NCI-H1436 (cell line): ENCODE measurements around the gene STATH.
"Not testable (repeated sequence)": the region's sequence is repeated elsewhere in the genome, so short reads cannot be mapped to it uniquely, and the experiment has no call there.

Experiments
- DNase-seq: peaks from one replicate; lab custom pipeline; 2025; lab: John Stamatoyannopoulos, UW

The STATH gene

GRCh38 chr4:69995526-69996016 lies at the start of gene STATH:
Gene STATH, plus strand, starts transcription at chr4:69995966. Its CDS starts 2,472 bp downstream, at chr4:69998438.
- DNase-seq: no peak

- no peak for DNase-seq
Observed at GRCh38 chr4:69951602-69952001, 44.2 kb upstream of the STATH start.

GRCh38 chr4:69957209-69957608 lies 38.6 kb upstream of the STATH start:
- DNase-seq: no peak

GRCh38 chr4:69965628-69966027 lies 30.1 kb upstream of the STATH start, which contains the start of gene CSN2:
Gene CSN2, minus strand, starts transcription at chr4:69965728. Its CDS starts 4,733 bp downstream, at chr4:69960995.
- DNase-seq: no peak

GRCh38 chr4:69970071-69970470 lies 25.7 kb upstream of the STATH start:
- DNase-seq: no peak

- DNase-seq: no peak
Observed at GRCh38 chr4:69974631-69975030, 21.1 kb upstream of the STATH start.

GRCh38 chr4:69977582-69977981 lies 18.2 kb upstream of the STATH start:
- DNase-seq: no peak

GRCh38 chr4:69984030-69984443 lies 11.7 kb upstream of the STATH start:
- peak; percentile 60 for DNase-seq

GRCh38 chr4:69986663-69987062 lies 9.1 kb upstream of the STATH start:
- DNase-seq: no peak

- no peak for DNase-seq
Observed at GRCh38 chr4:69991016-69991415, 4.8 kb upstream of the STATH start.

- no peak for DNase-seq
Observed at GRCh38 chr4:69994782-69995181, 984 bp upstream of the STATH start.

- DNase-seq: no peak
Observed at GRCh38 chr4:69999420-69999819, 3.7 kb downstream of the STATH start.

- DNase-seq: no peak
Observed at GRCh38 chr4:70000711-70001110, 4.9 kb downstream of the STATH start.

GRCh38 chr4:70002507-70002906 lies 6.7 kb downstream of the STATH start:
- DNase-seq: no peak

GRCh38 chr4:70008771-70009170 lies 13.0 kb downstream of the STATH start:
- DNase-seq: no peak

- not testable (repeated sequence) for DNase-seq
Observed at GRCh38 chr4:70019006-70019405, 23.2 kb downstream of the STATH start.

GRCh38 chr4:70023218-70023617 lies 27.5 kb downstream of the STATH start:
- no peak for DNase-seq

- no peak for DNase-seq
Observed at GRCh38 chr4:70027011-70027410, 31.2 kb downstream of the STATH start.

- DNase-seq: not testable (repeated sequence)
Observed at GRCh38 chr4:70028159-70028558, 32.4 kb downstream of the STATH start, which contains the start of gene HTN3. Gene HTN3, plus strand, starts transcription at chr4:70028459. Its CDS starts 2,282 bp downstream, at chr4:70030741.

GRCh38 chr4:70037559-70037958 lies 41.8 kb downstream of the STATH start:
- not testable (repeated sequence) for DNase-seq

- DNase-seq: not testable (repeated sequence)
Observed at GRCh38 chr4:70039928-70040327, 44.2 kb downstream of the STATH start.

- no peak for DNase-seq
Observed at GRCh38 chr4:70041652-70042286, 46.0 kb downstream of the STATH start.

- DNase-seq: not testable (repeated sequence)
Observed at GRCh38 chr4:70050138-70050537, 54.4 kb downstream of the STATH start, which contains the start of gene HTN1. Gene HTN1, plus strand, starts transcription at chr4:70050438. Its CDS starts 2,639 bp downstream, at chr4:70053077.
